HG03571 (cell line): ENCODE data around the gene MISP.
"Not testable (repeated sequence)": the region's sequence is repeated elsewhere in the genome, so short reads cannot be mapped to it uniquely, and the experiment has no call there.

Experiments
- ATAC-seq: cut with Tn5 transposase; IDR thresholded peaks from one replicate; pipeline ENCODE4 v1.9.1; 2021; ENCODE audit not compliant: unreplicated experiment

The MISP gene, protein sequence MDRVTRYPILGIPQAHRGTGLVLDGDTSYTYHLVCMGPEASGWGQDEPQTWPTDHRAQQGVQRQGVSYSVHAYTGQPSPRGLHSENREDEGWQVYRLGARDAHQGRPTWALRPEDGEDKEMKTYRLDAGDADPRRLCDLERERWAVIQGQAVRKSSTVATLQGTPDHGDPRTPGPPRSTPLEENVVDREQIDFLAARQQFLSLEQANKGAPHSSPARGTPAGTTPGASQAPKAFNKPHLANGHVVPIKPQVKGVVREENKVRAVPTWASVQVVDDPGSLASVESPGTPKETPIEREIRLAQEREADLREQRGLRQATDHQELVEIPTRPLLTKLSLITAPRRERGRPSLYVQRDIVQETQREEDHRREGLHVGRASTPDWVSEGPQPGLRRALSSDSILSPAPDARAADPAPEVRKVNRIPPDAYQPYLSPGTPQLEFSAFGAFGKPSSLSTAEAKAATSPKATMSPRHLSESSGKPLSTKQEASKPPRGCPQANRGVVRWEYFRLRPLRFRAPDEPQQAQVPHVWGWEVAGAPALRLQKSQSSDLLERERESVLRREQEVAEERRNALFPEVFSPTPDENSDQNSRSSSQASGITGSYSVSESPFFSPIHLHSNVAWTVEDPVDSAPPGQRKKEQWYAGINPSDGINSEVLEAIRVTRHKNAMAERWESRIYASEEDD

GRCh38 chr19:750640-751423 lies at the start of gene MISP:
MISP (plus strand) TSS chr19:751112; CDS start chr19:756947, 5,835 bp downstream.
- no peak for ATAC-seq

GRCh38 chr19:702847-703246 lies 48.1 kb upstream of the MISP start:
- not testable (repeated sequence) for ATAC-seq

DNA sequence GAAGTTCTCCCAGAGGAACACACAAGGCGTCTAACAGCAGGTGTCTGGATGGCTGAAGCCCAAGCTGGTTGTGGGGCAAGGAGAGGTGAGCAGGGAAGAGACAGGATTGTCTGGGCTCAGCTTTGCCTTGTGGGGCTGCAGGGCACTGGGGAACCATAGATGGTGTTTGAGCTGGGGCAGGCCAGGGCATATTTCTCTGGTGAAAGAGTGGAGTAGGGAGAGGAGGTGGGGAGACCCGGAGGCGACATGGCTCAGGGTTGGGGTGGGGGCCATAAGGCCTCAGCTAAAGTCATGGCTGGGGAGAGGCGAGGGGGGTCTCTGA lies 47.6 kb upstream of the MISP start:
- no peak for ATAC-seq

GRCh38 chr19:703651-704446 lies 47.1 kb upstream of the MISP start:
- no peak for ATAC-seq

DNA sequence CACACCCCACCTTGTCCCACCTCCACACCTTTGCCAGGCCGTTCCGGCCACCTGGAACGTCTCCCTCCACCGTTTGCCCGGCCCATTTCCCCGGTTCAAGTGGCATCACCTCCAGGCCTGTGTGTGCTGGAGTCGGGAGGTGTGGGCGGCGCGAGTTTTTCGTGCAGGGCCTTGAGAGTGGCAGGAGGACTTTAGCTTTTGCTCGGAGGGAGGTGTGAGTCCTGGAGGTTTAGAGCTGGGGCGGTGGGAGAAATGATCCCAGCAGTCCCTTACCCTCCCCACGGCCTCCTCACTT lies 46.5 kb upstream of the MISP start:
- no peak for ATAC-seq

DNA sequence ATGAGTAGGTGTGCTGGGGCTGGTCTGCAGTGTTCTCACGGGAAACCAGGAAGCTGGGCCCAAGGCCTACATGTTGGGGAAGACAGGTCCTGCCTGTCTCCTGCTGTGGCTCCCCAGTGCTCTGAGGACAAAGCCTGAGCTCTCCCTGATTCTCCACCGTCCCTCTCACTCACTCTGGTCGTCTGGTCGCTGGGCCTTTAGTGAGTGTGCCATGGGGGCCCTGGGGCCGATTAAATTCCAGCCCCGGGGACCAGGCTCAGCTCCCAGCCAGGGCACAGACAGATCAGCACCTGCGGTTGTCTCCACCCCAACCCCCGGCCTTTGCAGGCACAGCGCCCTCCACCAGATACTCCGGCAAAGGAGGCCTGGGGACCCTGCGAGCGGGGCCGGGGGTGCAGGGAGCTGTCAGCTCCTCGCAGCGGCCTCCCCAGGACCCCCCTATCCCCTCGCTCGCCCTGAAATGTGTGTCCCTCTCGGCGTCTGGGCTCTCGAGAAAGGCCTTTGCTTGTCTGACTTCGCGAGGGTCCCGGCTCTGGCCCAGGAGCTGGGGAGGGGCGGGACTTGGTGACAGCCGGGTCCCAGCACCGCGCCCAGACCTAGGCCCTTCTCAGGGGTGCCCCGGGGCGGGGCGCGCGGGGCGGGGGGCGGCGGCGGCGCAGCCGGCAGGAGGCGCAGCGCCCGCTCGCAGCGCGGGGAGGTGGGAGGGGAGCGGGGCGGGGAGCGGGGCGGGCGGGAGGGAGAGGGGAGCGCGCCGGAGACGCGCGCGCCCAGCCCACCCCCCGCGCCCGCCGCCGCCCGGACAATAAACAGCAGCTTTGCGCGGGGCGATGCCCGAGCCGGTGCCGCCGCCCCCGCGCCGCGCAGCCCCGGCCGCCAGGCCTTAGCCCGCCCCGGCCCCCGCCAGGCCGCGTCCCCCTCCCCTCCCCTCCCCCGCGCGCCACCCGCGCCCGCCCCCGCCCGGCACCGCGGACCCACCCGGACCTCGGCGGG lies 42.5 kb upstream of the MISP start, which contains the start of gene PALM:
Gene PALM, plus strand, starts transcription at position 782 of the 990 bp plus-strand sequence. CDS start 212 bp downstream, outside the sequence.
- no peak for ATAC-seq

DNA sequence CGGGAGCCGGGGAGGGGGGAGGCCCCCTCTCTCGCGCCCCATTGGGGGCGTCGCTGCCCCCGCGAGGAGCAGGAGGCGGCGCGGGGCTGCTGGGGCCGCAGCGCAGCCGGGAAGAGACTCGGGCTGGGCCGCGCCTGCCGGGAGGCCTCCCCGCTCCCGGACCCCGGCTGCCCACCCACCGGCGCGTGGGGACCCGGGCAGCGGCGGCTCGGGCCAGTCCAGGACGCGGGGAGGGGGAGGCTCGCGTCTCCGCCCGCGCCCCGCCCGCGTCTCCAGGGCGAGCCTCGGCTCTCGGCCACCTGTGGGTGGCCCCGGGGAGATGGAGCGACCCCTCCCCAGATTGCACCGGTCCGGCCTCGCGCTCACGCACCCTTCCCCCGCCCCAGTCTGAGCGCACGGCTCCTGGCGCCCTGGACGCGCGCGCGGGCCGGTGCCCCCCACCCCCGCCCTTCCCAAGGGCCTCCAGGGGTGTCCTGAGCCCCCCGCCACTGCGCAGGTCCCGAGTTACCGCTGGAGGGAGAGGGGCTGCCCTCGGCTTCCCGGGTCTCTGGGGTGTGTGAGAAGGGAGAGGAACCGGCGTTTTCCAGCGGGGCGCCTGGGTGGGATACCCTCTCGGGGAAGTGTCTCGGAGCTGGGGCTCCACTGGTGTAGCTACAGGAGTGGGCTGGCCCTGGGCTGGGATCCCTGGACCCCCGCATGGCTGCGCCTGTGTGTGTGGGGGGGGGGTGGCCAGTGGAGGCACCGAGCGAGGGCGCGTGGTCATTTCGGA lies 41.5 kb upstream of the MISP start:
- no peak for ATAC-seq

DNA sequence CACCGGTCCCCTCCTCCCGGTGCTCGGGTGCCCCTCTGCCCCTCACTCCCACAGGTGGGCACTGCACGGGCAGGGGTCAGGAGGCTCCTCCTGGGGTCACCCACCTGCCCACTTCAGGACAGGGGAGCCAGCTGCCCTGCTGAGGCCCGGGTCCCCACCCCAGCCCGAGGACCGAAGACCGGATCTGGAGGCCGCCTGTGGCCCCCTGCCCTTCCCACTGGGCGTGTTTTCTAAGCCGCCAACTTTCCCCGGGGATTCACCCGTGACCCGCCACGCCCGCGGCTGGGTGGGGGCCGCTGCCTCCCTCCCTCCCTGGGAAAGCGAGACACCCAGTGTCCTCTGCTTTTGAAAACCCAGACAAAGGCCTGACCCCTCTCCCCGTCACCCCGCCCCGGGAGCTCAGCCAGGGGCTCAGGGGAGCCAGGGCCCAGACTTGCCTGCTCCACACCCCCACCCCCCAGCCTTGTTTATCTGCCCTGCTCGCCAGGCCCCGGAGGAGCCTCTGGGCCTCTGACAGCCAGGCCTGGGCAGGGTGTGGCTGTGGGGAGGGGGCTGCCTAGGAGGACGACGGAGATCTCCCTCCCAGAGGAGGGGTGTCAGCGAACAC lies 40.8 kb upstream of the MISP start:
- no peak for ATAC-seq

DNA sequence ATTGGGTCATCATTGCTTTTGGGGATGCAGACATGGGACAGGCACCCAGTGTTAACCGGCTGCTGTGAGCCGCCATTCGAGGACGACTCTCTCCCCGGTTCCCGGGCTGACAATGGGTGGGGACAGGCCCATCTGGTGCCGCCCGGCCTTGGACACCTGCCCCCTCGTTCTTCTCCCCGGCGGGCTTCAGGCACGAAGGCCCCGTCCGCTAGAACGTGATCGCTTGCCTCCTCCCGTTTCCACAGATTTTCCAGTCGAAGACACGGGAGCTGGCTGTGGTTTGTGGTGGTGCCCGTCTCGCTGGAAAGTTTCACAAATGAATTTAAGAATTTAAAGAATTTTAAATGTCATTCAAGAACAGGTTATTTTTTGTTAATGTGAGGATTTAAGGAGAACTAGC lies 40.1 kb upstream of the MISP start:
- ATAC-seq = no peak

DNA sequence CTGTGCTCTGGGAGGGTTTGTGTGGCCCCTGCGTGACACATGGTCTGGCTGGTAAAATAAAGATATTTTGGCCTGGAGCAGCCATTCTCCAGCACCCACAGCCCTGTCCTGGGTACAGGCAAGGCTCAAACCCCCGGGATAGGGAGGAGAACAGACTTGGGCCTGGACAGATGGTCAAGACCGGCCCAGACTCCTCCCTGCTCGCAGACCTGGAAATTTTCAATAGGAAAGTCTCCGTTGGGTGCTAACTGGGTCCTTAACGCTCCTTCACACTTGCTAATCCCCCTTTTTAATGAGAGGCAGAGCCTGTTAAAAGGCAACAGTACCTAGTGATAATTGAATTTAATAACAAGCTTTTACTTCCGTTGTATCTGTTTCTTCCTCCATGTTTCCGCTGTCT lies 39.7 kb upstream of the MISP start:
- ATAC-seq = no peak

DNA sequence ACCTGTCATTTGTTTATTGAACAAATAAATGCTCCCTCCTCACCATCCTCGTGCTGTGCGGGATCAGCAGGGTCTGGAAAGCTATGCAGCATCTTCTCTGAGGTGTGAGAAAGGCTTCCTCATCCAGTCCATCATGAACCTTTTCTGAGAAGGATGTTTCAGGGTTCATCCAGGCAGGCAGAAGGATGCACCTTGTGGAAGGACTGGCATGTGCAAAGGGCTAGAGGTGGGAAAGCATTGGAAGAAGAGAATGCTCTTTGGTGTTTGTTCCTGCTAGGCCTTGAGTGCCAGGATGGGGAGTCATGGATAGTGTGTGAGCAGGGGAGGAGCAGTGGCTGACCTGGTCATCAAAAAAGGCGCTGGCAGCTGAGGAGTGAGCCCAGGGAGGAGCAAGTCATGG lies 35.6 kb upstream of the MISP start:
- no peak for ATAC-seq

DNA sequence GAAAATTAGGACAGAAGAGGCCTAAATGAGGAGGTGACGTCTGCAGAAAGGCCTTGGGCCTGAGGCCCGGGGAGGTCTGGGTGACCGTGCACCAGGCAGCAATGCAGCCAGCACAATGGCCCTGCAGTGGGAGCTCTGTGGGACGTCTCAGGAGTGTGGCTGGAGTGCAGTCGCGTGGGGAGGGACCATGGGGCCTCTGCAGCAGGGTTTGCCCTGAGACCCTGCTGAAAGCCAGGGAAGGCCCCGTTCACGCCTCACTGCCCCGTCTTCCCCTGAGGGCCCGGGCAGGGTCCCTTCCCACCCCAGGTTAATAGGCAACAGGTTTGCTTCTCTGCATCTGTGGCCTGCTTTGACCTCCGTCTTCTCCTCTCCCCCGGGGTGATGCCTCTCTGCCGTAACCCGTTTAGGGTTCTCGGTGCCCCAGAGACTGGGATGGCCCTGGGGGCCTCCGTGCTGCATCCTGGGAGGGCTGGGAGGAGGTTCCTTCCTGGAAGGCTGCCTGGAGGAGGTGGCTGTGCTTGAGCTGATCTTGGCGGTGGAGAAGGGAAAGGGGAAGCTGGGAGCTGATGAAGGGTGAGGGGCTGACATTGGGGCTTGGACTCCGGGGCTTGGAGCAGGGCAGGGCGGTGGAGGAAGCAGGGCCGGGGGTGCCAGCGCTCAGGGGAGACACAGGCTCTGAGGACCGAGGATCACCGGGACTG lies 32.5 kb upstream of the MISP start:
- no peak for ATAC-seq

DNA sequence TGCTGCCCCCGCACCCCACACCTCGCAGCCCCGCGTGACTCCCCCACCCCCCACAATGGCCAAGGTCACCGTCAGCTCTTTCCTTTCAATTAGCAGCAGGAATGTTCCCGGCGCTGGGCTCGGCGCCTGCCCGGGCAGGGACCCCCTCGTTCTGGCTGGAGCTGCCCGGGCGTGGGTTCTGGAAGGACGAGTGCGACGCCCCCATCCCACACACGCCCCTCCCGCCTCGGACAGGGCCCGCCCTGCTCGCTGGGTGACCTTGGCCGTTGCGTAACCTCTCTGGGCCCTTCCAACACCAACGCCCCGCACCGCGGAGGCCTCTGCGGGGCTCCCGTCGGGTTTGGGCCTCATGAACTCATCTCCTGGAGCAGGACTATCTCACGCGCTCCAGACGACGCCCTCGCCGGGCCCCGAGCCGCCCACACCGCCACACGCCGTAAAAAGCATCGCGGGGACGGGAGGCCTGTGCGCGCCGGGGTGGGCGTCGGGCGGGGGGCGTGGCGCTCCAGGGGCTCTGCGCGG lies 31.9 kb upstream of the MISP start:
- no peak for ATAC-seq

DNA sequence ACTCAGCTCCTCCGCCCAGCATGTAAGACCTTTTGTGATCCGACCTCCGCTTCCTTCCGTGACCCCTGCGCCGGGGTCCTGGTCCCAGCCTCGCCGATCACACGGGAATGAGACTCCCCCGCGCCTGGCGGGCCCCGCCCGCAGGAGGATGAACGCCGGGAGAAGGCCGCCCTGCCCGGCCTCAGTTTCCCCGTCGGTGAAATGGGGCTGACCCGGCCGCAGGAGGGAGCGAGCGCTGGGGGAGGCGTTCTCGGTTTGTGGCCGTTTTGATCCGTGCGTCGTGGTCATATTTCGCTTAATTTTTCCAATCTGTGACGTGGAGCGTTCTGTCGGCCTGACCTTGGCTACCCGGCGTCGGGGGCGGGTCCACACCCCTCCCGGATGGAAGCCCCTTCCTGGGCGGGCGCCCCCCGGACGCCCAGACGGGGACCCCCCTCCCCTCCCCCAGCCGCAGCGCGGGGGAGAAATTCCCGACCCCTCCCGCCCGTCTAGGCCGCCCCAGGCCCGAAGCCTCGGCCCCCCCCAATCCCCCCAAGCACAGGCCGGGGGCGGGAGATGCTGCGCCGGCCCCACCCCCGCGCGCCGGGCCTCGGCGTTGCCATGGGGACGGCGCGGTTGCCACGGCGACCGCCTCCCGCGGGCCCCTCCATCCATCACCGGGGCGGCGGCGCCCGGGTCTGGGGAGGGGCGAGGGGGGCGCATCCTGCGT lies 31.1 kb upstream of the MISP start:
- no peak for ATAC-seq

DNA sequence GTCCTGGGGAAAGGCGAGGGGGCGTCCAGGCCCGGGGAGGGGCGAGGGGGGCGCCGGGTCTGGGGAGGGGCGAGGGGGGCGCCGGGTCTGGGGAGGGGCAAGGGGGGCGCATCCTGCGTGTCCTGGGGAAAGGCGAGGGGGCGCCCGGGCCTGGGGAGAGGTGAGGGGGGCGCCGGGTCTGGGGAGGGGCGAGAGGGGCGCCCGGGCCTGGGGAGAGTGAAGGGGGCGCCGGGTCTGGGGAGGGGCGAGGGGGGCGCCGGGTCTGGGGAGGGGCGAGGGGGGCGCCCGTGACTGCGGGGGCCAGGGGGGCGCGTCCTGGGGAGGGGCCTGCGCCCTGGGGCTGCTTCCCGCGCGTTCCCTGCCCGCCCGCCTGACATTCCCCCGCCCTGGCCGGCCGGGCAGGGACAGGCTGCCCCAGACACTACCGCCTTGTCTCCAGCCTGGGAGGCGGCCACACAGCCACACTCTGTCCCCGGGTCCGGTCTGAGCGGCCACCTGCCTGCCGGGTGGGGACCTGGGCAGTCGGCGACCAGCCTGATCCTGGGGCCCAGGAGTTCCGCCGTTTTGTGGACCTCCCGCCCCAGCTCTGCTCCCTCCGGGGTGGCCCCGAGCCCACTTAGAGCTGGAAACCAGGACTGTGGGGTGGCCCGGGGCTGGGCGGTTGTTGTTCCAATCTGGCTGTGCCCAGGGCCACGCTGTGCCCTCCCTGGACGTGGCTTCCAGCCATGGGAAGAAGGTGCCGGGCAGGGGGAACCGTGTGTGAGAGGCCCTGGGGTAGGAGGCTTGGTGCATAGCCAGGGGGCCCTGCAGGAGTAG lies 30.4 kb upstream of the MISP start:
- ATAC-seq = no peak

DNA sequence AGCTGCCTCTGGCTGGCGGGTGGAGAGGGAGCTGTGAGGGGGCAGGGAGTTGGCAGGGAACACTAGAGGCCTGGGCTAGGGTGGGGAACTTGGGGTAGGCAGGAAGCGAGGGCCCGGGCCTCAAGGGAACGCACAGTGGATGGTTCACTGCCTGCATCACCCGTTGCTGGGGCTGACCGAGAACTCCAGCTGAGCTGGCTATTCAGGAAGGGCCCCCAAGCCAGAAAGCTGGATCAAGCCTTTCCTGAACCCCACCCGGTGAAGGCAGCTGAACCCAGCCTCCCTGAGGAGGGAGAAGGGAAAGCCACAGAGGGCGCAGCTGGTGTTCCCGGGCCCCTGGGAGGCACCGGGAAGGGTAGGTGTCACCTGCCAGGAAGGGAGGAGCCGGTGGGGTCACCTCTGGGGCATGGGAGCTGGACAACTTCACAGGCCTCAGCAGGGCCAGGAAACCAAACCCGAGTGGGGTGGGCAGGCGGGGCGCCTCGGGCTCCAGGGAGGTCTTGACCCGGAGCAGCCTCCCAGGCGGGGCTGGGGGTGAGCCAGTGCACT lies 28.3 kb upstream of the MISP start:
- no peak for ATAC-seq
